ENCODE measurements around the gene TRPC3.
"Not testable (repeated sequence)": the region's sequence is repeated elsewhere in the genome, so short reads cannot be mapped to it uniquely, and the experiment has no call there.

GRCh38 chr4:121926490-121926889, 25.4 kb downstream of the TRPC3 start:
- not testable (repeated sequence) for TF ChIP-seq POLR2A (IDR thresholded peaks at IDR 0.05; ENCODE audit: control extremely low read depth in 1 of 2, low read depth in 2 of 2, low read length in 2 of 2); CTCF (IDR thresholded peaks at IDR 0.05; ENCODE audit: control extremely low read depth in 1 of 3, insufficient read depth in 1 of 3, low read depth in 1 of 3, low read length in 3 of 3); SIX5 (IDR thresholded peaks at IDR 0.05; ENCODE audit: low read depth, low read length); RFX5 (IDR thresholded peaks at IDR 0.05; ENCODE audit: borderline replicate concordance, low read depth, low read length); POLR2AphosphoS5 (IDR thresholded peaks at IDR 0.05; ENCODE audit: low read depth, low read length)
- TF ChIP-seq, protein P1, sequence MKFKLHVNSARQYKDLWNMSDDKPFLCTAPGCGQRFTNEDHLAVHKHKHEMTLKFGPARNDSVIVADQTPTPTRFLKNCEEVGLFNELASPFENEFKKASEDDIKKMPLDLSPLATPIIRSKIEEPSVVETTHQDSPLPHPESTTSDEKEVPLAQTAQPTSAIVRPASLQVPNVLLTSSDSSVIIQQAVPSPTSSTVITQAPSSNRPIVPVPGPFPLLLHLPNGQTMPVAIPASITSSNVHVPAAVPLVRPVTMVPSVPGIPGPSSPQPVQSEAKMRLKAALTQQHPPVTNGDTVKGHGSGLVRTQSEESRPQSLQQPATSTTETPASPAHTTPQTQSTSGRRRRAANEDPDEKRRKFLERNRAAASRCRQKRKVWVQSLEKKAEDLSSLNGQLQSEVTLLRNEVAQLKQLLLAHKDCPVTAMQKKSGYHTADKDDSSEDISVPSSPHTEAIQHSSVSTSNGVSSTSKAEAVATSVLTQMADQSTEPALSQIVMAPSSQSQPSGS (IDR thresholded peaks at IDR 0.05; ENCODE audit: low read length), result not testable (repeated sequence)
- TF ChIP-seq, protein P2, sequence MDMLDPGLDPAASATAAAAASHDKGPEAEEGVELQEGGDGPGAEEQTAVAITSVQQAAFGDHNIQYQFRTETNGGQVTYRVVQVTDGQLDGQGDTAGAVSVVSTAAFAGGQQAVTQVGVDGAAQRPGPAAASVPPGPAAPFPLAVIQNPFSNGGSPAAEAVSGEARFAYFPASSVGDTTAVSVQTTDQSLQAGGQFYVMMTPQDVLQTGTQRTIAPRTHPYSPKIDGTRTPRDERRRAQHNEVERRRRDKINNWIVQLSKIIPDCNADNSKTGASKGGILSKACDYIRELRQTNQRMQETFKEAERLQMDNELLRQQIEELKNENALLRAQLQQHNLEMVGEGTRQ (IDR thresholded peaks at IDR 0.05; ENCODE audit: low read length), result not testable (repeated sequence)
